Measurements from ENCODE around the gene PCID2.

DNA sequence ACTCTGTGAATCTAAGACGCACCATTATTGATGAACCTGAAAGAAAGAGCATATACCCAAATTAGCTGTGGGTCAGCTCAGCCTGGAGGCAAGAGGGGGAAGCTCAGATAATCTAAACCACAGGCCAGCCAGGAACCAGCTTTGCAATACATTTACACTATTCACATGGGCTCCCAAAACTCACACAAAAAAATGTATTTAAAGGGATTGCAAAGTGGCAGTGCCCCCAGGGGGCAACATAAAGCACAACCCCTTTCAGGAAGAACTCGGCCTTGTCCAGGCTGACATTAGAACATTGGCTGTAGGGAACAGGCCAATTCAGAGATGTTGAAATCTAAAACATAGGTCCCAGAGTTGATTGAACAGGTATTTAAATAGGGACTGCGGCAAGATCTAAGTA lies 53.3 kb downstream of the PCID2 start:
- TF ChIP-seq EZH2 (conservative IDR thresholded peaks at IDR 0.05; ENCODE audit: low read depth, low read length), result no peak
- TF ChIP-seq, protein P1, sequence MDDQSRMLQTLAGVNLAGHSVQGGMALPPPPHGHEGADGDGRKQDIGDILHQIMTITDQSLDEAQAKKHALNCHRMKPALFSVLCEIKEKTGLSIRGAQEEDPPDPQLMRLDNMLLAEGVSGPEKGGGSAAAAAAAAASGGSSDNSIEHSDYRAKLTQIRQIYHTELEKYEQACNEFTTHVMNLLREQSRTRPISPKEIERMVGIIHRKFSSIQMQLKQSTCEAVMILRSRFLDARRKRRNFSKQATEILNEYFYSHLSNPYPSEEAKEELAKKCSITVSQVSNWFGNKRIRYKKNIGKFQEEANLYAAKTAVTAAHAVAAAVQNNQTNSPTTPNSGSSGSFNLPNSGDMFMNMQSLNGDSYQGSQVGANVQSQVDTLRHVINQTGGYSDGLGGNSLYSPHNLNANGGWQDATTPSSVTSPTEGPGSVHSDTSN (CRISPR knock-in tag; IDR thresholded peaks at IDR 0.05; ENCODE audit: borderline replicate concordance), result no peak
- TF ChIP-seq, protein P2, sequence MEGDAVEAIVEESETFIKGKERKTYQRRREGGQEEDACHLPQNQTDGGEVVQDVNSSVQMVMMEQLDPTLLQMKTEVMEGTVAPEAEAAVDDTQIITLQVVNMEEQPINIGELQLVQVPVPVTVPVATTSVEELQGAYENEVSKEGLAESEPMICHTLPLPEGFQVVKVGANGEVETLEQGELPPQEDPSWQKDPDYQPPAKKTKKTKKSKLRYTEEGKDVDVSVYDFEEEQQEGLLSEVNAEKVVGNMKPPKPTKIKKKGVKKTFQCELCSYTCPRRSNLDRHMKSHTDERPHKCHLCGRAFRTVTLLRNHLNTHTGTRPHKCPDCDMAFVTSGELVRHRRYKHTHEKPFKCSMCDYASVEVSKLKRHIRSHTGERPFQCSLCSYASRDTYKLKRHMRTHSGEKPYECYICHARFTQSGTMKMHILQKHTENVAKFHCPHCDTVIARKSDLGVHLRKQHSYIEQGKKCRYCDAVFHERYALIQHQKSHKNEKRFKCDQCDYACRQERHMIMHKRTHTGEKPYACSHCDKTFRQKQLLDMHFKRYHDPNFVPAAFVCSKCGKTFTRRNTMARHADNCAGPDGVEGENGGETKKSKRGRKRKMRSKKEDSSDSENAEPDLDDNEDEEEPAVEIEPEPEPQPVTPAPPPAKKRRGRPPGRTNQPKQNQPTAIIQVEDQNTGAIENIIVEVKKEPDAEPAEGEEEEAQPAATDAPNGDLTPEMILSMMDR (CRISPR knock-in tag; IDR thresholded peaks at IDR 0.05), result peak; percentile 14; the same call in 1 of the 2 replicates
- TF ChIP-seq POLR2A (IDR thresholded peaks at IDR 0.05; ENCODE audit: insufficient read depth in 1 of 2, low read depth in 2 of 2, low read length in 2 of 2), result no peak
- no peak for TF ChIP-seq RBFOX2 (IDR thresholded peaks at IDR 0.05; ENCODE audit: low read depth, low read length)
- no peak for TF ChIP-seq NFRKB (IDR thresholded peaks at IDR 0.05)
- TF ChIP-seq, protein P3, sequence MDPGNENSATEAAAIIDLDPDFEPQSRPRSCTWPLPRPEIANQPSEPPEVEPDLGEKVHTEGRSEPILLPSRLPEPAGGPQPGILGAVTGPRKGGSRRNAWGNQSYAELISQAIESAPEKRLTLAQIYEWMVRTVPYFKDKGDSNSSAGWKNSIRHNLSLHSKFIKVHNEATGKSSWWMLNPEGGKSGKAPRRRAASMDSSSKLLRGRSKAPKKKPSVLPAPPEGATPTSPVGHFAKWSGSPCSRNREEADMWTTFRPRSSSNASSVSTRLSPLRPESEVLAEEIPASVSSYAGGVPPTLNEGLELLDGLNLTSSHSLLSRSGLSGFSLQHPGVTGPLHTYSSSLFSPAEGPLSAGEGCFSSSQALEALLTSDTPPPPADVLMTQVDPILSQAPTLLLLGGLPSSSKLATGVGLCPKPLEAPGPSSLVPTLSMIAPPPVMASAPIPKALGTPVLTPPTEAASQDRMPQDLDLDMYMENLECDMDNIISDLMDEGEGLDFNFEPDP (CRISPR knock-in tag; conservative IDR thresholded peaks at IDR 0.05), result no peak
- TF ChIP-seq HES4 (CRISPR knock-in tag; IDR thresholded peaks at IDR 0.05; ENCODE audit: borderline replicate concordance), result no peak
- TF ChIP-seq FOXM1 (CRISPR knock-in tag; IDR thresholded peaks at IDR 0.05), result no peak
- no peak for TF ChIP-seq XRCC5 (optimal IDR thresholded peaks at IDR 0.05; ENCODE audit: low read length)
- TF ChIP-seq SPEN (CRISPR knock-in tag; IDR thresholded peaks at IDR 0.05; ENCODE audit: low read depth), result no peak
- no peak for TF ChIP-seq GABPA (IDR thresholded peaks at IDR 0.05; ENCODE audit: low read depth, low read length)
- TF ChIP-seq GABPA (CRISPR knock-in tag; IDR thresholded peaks at IDR 0.05; ENCODE audit: low read depth), result no peak

All from HepG2 (cell line).